GM12874 (cell line): ENCODE data around the gene RYR2.

Experiments
- TF ChIP-seq, protein P1 (sequence below): IDR thresholded peaks from 2 replicates; pipeline ENCODE4 v1.5.1; 2011; ENCODE audit warnings: low read depth, mild to moderate bottlenecking, control low read depth, low read length, moderate library complexity; ENCODE audit not compliant: insufficient read depth

Gene RYR2

DNA sequence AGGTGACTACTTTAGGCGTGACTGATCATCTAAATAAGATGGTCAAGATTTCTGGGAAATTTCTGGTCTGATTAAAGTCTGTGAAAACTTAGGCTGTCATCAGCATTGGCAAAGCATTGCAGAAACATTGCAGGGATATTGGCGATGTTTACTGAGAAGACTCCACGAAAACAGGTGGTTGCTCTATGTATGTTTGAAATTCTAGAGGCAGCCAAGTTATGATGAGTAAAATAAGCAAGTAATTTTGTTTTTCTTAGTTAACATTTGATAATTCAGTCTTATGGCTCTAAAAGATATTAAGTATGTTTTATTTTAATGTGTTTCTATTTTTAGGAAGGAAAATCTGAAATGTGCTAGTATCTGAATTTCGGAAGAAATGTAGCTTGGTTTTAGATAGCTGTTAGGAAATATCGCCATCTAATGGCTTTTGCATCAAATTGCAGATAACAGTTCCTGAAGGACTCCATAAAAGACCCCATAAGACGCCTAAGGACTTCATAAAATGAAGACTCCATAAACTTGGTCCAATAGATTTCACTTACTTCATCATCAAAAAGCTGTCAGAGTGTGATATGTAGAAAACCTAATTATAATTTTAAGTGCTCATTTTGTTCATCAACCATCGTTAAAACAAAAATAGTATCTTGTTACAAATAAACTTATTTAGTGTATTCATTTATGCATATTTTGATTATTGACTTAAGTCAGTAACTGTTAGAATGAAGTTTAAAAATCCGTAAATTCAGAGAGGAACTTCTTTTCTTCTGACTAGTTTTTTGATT lies 344.6 kb downstream of the RYR2 start:
- TF ChIP-seq, protein P1, sequence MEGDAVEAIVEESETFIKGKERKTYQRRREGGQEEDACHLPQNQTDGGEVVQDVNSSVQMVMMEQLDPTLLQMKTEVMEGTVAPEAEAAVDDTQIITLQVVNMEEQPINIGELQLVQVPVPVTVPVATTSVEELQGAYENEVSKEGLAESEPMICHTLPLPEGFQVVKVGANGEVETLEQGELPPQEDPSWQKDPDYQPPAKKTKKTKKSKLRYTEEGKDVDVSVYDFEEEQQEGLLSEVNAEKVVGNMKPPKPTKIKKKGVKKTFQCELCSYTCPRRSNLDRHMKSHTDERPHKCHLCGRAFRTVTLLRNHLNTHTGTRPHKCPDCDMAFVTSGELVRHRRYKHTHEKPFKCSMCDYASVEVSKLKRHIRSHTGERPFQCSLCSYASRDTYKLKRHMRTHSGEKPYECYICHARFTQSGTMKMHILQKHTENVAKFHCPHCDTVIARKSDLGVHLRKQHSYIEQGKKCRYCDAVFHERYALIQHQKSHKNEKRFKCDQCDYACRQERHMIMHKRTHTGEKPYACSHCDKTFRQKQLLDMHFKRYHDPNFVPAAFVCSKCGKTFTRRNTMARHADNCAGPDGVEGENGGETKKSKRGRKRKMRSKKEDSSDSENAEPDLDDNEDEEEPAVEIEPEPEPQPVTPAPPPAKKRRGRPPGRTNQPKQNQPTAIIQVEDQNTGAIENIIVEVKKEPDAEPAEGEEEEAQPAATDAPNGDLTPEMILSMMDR: peak; percentile 44; the same call in 1 of the 2 replicates

DNA sequence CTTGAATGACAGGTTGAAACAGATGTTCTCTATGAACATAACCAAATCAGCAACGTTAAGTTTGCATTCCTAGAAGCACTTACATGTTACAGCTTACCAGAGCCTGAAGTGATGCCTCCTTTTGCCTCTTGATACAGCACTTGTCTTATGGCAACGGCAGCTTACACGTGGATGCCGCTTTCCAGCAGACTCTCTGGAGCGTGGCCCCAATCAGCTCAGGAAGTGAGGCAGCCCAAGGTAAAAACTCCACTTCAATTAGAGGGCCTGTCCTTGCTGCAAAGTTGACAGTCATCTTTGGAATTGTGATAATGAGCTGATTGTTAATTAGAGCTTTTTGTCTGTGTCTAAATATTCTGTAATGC lies 345.1 kb downstream of the RYR2 start:
- TF ChIP-seq, protein P1: no peak

DNA sequence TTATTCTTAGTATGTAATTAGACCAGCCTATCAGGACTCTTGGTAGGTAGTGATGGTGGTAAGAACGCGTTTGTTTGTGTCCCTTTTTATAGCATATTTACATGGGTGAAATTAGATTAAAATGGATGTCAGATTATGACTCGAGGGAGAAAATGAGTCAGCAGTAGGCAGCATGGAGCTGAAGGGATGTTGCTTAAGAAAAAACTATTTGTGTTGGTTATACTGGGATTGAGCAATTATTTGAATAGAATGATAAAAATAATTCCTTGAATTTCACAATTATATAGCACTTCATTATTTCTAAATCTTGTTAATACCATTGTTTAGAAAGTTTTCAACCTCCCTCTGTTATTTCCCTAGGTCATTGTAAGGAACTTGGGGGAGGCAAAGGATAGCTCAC lies 348.8 kb downstream of the RYR2 start:
- TF ChIP-seq, protein P1: no peak

DNA sequence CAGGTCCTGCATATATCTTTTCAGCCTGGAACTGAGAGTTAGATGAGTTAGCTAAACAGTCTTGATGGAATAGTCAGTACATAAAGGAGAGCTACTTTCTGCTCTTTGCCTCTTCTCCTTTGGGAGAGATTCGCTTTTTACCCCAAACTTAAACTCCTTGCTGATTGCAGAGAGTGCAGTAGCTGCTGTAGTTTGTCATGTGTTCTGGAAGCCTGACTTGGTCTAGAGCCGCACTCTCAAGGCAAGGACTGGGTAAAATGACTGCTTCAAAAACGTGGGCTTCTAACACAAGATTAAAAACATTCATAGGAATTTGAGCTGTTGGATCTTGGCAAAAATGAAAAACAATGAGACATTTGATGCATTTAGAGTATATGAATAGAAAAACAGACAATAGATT lies 351.6 kb downstream of the RYR2 start:
- TF ChIP-seq, protein P1: no peak

DNA sequence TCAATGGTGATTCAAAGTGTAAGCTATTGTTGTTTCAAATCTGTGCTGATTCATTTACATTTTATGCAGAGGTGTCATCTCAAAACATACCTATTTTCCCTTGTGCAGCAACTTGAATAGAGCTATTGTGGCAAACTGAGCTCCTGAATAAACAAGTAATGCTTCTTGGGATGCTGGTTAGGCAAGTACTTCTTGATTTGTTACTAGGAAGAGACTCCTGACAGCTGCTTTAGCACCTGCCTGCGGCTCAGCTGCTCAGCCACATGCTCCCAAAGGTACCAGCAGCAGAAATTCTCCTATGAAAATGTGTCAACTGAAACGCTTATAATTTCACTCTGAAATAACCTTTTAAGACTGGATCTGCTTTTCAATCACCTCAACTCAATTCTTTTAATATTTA lies 352.3 kb downstream of the RYR2 start:
- TF ChIP-seq, protein P1: no peak

DNA sequence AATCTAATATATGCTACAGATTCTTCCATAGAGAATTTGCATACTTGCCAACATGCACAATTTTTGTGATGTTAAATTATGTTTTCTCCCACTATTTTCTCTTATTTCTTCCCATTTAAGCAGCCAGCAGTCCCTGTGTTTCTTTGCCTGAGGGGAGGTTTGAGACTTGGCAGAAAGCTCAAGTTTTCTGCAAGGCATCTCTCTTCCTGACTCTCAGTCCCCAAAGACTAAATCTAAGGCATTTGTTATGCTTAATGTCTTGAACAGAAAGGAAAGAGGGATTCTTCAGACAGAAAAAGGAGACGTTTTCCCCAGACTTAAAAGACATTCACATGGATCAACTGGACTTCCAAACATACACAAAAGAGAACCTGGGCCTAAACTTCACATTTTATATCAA lies 354.4 kb downstream of the RYR2 start:
- TF ChIP-seq, protein P1: no peak

DNA sequence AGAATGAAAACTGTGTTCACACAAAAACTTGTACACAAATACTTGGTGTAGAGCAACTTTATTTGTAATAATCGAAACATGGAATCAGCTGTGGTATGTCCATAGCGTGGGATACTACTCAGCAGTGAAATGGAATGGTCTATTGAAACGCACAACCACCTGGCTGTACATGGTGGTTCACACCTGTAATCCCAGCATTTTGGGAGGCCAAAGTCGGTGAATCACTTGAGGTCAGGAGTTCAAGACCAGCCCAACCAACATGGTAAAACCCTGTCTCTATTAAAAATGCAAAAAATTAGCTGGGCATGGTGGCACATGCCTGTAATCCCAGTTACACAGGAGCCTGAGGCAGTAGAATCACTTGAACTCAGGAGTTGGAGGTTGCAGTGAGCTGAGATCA lies 356.8 kb downstream of the RYR2 start:
- TF ChIP-seq, protein P1: no peak
